Right atrium auricular region (tissue), 2 donors: ENCODE measurements around the gene TBK1. TPM values are rescaled to one million over a fixed set of nuclear protein-coding genes. Genes with fewer than 3 reads are reported as not detected.

Source experiments
- DNase-seq: peaks from one replicate; pipeline ENCODE4 v3.0.0-alpha.2; 2019; ENCODE audit warnings: low spot score
- H3K27ac ChIP-seq, 2 donors: fragments of 200-600 bp; sonication (generic); 1 replicate in 1 of 2; 2 replicates in 1 of 2; pipeline ENCODE4 v1.5.1; 2016 to 2019
- H3K27me3 ChIP-seq, 2 donors: fragments of 200-600 bp; sonication (generic); one replicate each; pipeline versions ENCODE4 v1.5.1 to v1.6.0; 2017 to 2019
- H3K36me3 ChIP-seq: fragments of 200-600 bp; sonication (generic); one replicate; pipeline ENCODE4 v1.5.1; 2016
- H3K4me1 ChIP-seq, 2 donors: fragments of 200-600 bp; sonication (generic); one replicate each; pipeline versions ENCODE4 v1.5.1 to v1.6.0; 2017 to 2019
- H3K4me3 ChIP-seq, 2 donors: fragments of 200-600 bp; sonication (generic); 1 replicate in 1 of 2; 2 replicates in 1 of 2; pipeline ENCODE4 v1.5.1; 2017 to 2019; ENCODE audit warnings: mild to moderate bottlenecking in 1 of 2, moderate library complexity in 1 of 2
- H3K9me3 ChIP-seq, 2 donors: fragments of 200-600 bp; sonication (generic); one replicate each; pipeline ENCODE4 v1.5.1; 2019
- total RNA-seq, 2 donors: library from RNA; depleted of rRNA; stranded (reverse); fragments of >200 nt; gene quantifications; one replicate each; pipeline ENCODE4 v1.1.0, GENCODE V29; 2016
- TF ChIP-seq, protein P1 (sequence below), 2 donors: fragments of 200-600 bp; sonication (generic); IDR thresholded peaks; one replicate each; pipeline ENCODE4 v1.5.1; 2019; ENCODE audit warnings: antibody characterized with exemption in 2 of 2

Gene TBK1
- total RNA-seq, 2 donors from 2014 or later, result 11.3 to 12.2 TPM

- H3K27me3 ChIP-seq, result no peaks in the 10 kb centered on the region
- TF ChIP-seq, protein P1, sequence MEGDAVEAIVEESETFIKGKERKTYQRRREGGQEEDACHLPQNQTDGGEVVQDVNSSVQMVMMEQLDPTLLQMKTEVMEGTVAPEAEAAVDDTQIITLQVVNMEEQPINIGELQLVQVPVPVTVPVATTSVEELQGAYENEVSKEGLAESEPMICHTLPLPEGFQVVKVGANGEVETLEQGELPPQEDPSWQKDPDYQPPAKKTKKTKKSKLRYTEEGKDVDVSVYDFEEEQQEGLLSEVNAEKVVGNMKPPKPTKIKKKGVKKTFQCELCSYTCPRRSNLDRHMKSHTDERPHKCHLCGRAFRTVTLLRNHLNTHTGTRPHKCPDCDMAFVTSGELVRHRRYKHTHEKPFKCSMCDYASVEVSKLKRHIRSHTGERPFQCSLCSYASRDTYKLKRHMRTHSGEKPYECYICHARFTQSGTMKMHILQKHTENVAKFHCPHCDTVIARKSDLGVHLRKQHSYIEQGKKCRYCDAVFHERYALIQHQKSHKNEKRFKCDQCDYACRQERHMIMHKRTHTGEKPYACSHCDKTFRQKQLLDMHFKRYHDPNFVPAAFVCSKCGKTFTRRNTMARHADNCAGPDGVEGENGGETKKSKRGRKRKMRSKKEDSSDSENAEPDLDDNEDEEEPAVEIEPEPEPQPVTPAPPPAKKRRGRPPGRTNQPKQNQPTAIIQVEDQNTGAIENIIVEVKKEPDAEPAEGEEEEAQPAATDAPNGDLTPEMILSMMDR (IDR thresholded peaks at IDR 0.05), result no peak
- DNase-seq, result no peak
- H3K36me3 ChIP-seq, result peaks cover 23% of the 10 kb centered on the region
- peaks cover 0 to 27% of the 10 kb centered on the region in 2 donors for H3K4me1 ChIP-seq
- no peak overlapping the region for H3K27ac ChIP-seq
- no peak overlapping the region for H3K4me3 ChIP-seq
- no peaks in the 10 kb centered on the region for H3K9me3 ChIP-seq
Observed at GRCh38 chr12:64457923-64458322, 6.0 kb downstream of the TBK1 start.

- Histone ChIP-seq H3K9me3 (no peaks in the 10 kb centered on the region), H3K36me3 (peaks cover 31% of the 10 kb centered on the region), H3K4me1 (peaks cover 0 to 17% of the 10 kb centered on the region in 2 donors), H3K27me3 (no peaks in the 10 kb centered on the region), H3K4me3 (peak overlapping the region; percentile 4 to 25), H3K27ac (peak overlapping the region in 1 of 2 donors; percentile 43)
- TF ChIP-seq, protein P1 (IDR thresholded peaks at IDR 0.05), result no peak
- no peak for DNase-seq
Observed at GRCh38 chr12:64459394-64459891, 7.5 kb downstream of the TBK1 start.

DNA sequence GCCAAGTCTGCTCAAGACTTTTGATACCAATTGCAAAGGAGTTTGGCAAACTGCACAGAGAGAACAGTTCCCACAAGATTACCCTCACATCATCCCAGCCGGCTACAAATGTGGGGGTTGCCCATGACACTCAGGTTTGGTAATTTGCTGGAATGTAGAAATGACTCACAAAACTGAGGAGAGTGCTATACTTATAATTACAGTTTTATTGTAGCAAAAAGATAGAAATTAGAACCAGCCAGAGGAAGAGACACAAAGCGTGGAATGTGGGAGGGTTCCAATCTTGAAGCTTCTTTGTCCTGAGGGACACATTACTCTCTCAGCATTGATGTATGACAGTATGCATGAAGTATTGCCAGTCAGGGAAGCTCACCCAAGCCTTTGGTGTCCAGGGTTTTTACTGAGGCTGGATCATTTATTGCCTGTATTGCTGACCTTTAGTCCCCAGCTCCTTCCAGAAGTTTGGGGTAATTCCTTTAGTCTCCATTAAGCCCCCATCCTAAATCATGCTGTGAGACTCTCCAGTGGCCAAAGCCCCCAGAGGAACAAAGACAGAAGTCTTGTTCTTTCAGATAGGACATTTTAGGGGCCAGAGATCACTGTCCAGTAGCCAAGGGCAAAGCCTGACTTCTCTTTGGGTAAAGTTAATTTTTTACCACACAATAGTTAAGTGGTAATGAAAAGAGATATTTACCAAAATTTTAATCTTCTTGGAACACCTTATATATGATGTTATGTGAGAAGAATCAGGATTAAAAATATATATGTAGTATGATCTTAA lies 9.9 kb downstream of the TBK1 start:
- H3K36me3 ChIP-seq, result peaks cover 50% of the 10 kb centered on the region
- no peaks in the 10 kb centered on the region for H3K27me3 ChIP-seq
- no peak overlapping the region for H3K27ac ChIP-seq
- DNase-seq, result no peak
- no peak overlapping the region for H3K4me3 ChIP-seq
- TF ChIP-seq, protein P1 (IDR thresholded peaks at IDR 0.05), result no peak
- no peaks in the 10 kb centered on the region for H3K9me3 ChIP-seq
- peaks cover 0 to 17% of the 10 kb centered on the region in 2 donors for H3K4me1 ChIP-seq

GRCh38 chr12:64466178-64466577 lies 14.3 kb downstream of the TBK1 start:
- peaks cover 45% of the 10 kb centered on the region for H3K36me3 ChIP-seq
- no peak for DNase-seq

DNA sequence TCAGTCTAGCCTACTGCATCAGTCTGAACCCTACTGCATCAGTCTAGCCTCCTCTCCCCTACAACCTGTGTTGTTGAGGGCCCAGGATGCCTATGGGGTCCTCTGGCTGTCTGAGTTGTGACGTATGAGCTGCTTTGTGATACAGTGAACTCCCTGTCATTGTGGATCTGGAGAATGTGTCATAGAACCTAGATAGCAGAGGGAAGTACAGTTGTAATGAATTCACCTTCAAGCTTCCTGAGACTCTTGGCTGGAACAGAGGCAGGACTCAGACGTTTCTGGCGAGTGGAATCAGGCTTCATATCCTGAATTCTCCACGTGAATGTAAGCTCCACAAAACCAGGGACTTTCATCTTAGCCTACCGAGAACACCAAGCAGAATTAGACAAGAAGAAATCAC lies 17.0 kb downstream of the TBK1 start:
- Histone ChIP-seq H3K27ac (peak overlapping the region in 1 of 2 donors; percentile 11), H3K4me1 (peaks cover 0 to 19% of the 10 kb centered on the region in 2 donors), H3K36me3 (peaks cover 52% of the 10 kb centered on the region), H3K9me3 (no peaks in the 10 kb centered on the region), H3K4me3 (no peak overlapping the region), H3K27me3 (no peaks in the 10 kb centered on the region)
- TF ChIP-seq, protein P1 (IDR thresholded peaks at IDR 0.05), result no peak
- no peak for DNase-seq

More at GRCh38 chr12:64466178-64466577, 14.3 kb downstream of the TBK1 start:
- TF ChIP-seq, protein P1 (IDR thresholded peaks at IDR 0.05), result no peak
- Histone ChIP-seq H3K4me3 (no peak overlapping the region), H3K9me3 (no peaks in the 10 kb centered on the region), H3K27ac (no peak overlapping the region), H3K27me3 (no peaks in the 10 kb centered on the region), H3K4me1 (peaks cover 0 to 19% of the 10 kb centered on the region in 2 donors)
